Glomerular visceral epithelial cell (primary cell): Measurements from ENCODE around the gene HS6ST2.

Experiments
- DNase-seq: peaks from one replicate; pipeline ENCODE4 v3.0.0-alpha.2; 2016; ENCODE audit errors: extremely low spot score

The HS6ST2 gene

DNA sequence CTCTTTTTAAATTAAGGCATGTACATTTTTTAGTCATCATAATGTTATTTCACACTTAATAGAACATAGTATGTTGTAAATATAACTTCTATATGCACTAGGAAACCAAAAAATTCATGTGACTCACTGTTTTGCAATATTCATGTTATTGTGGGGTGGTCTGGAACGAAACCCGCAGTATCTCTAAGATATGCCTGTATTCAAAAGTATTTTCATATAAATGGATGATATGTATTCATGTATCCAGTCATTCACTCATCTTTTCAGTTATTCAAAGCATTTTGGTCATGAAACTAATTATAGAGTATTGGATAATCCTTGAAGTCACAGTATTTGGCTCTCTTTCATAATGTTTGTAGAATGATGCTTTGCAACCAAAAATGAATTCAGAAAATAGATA lies 168.1 kb downstream of the HS6ST2 start:
- no peak for DNase-seq

DNA sequence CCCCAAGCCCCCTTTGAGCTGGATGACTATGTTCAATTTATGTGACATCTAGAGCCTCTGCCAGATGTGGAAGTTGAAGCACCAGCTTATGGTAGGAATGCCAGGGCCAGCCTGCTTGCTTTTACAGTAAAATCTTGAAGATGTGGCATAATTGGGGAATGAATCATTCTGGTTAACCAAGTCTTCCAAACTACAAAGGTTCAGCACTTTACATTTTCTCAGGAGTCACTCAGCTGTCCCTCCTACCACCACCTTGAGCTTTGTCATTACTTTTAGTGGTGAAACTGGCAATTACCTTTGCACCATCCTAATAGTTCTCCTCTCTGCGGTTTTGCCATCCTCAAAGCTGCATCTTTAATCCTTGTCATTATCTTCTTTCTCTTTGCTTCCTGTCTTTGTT lies 172.2 kb downstream of the HS6ST2 start:
- DNase-seq = no peak

DNA sequence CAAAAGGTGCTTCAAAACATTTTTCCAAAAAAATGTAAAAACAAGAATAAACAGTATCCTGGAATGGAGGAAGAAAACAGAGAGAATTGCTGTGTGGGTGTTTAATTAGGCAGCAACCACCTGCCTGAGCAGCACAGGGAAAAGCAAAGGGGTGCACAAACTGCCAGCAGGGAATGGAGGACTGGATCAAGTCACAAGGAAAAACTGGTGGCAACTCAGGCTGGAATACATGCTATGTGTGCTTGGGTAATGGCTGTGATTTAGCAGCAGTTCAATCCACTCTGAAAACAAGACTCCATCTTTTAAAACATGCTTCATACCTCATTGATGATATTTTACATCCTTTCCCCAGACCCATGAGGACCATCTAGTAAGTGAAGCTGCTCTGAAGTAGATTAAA lies 179.5 kb downstream of the HS6ST2 start:
- DNase-seq = no peak

DNA sequence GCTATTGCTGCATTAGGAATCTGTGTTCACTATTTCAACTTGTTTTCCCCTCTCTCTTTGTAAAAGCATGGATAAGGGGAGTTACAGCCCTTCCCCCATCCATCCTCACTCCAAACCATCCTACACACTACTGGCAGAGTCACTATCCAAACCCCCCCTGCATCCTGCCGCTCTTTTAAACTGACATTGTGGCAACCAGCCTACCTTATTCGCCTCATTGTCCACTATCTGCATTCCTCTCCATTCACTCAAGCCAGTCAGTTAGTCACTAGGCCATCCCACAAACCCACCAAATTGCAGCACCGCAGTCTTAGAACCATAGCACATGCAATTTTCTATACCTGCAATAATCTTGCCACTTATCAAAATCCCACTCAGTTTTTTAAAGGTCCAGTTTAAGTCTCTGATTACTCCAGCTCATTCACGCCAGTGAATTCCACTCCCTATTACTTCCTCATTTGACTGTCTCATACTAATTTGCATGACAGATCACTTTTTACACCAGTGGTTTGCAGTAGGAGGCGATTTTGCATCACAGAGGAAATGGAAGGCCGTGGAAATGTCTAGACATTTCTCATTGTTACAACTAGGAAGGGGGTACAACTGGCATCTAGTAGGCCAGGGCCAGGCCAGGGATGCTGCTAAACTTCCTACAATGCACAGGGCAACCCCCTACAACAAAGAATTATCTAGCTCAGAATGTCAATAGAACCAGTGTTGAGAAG lies 181.8 kb downstream of the HS6ST2 start:
- DNase-seq = no peak

DNA sequence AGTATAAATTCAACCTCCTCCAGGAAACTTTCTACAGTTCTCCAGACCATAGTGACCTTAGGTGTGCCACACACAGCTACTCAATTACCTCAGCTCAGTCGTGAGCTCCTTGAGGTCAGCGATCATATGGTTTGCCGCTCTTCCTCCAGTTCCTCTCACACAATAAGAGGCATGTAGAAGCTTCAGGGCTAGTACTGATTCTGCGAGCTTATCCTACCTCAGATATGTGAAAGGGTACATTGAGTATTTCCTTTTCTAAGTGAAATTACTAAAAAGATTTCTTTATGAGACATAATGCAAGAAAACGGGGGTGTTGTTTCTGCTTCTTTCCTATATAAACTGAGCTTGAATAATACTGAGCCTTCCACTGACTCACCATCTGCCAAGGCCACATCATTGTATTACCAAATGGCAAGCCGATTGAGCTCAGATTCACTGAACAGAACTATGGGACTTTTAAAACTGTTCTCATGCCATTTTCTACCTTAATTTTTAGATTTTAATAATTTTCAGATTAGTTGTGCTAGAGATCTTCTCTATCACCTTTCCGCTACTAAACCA lies 183.1 kb downstream of the HS6ST2 start:
- DNase-seq = no peak

DNA sequence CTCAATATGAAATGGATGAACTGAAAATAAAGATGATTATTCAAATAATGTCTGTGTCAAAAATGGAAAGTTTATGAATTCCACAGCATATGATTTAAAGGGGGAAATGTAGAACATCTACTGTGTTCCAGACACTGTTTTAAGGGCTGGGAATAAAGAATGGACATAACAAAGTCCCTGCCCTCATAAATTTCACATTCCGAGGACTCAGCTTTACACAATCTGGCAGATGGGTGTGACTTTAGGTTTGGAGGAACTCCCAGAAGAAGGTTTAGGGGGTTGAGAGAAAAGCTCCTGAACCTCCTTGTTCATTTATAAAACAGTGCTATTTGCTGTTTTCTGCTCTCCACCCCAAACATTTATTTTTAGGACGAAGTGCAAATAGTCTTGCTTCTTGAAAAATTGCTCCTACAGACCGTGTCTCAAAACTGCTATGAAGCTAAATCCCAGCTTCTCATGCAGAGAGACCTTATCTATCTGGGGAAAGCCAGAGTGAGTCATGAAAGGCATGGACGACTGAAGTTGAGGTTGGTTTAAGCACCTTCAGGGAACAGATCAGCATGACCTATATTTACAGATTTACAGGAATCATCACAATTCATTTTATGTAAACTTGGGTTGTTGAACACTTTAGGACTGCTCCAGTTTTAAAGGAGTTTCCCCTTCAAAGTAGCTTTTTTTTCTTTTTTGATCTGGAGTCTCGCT lies 184.3 kb downstream of the HS6ST2 start:
- DNase-seq = no peak

DNA sequence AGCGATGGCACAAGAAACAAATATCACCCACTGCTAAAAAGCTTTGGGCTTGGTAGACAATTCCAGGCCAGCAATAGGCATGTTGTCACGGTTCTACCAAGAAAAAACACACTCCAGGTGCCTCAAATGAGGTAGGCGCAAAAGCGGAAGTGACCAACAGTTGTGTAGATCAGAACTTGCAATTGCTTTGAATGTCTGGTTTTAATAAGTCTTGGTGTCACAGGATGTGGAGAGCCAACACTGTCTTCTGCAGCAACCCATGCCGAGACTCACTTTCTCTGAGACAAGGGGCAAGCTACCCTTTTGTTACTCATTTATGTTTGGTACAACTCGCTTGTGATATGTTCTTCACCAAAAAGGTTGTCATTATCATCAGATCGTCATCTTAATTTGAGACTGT lies 188.8 kb downstream of the HS6ST2 start:
- no peak for DNase-seq

DNA sequence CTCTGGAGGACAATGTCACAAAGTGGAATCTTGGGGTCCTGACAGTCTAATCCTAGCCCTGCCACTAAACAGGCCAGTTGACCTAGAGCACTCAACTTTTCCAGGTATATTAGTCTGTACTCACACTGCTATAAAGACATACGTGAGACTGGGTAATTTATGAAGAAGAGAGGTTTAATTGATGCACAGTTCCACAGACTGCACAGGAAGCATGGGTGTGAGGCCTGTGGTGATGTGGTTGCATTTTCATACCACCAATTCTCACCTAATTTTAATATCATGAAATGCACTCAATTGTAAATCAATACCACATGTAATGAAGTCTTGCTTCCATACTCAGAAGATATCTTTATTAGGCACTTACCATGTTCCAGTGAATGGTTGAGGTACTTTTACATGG lies 192.0 kb downstream of the HS6ST2 start:
- DNase-seq = no peak

DNA sequence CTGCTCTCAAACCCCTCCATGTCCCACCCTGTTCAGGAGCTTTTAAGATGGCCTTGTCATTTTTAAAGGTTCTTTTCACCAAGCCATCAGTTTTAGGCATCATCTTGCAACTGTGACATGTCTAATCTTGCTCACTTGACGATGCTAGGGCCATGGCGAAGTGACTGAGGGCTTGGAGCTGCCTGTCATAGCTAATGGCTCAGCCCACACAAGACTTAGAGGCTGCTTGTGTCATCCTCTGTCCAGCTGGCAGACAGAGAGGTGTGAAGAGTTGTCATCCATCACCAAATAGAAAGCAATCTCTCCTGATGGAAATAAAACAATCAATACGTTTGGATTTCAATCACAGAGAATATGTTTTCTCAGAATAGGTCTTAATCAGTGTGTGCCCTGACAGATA lies 194.9 kb downstream of the HS6ST2 start:
- no peak for DNase-seq

DNA sequence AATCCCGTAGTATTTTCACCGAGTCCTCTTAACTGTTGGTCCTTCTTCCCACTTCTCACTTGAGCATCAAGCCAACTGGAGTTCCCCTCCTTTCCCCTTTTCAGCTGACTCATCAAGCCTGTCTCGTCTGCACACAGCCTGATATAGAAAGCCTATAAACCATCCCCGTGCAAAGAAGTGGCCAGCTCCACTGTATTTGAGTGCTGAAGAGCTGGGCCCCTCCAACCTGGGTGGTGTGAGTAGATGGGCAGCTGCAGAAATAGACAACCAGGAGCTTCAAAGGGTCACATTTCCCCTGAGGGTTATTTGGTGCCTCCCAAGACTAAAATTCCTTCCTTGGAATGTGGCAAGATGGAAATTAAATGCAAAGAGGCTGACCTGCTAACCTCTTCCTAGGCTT lies 199.7 kb downstream of the HS6ST2 start:
- DNase-seq = no peak

DNA sequence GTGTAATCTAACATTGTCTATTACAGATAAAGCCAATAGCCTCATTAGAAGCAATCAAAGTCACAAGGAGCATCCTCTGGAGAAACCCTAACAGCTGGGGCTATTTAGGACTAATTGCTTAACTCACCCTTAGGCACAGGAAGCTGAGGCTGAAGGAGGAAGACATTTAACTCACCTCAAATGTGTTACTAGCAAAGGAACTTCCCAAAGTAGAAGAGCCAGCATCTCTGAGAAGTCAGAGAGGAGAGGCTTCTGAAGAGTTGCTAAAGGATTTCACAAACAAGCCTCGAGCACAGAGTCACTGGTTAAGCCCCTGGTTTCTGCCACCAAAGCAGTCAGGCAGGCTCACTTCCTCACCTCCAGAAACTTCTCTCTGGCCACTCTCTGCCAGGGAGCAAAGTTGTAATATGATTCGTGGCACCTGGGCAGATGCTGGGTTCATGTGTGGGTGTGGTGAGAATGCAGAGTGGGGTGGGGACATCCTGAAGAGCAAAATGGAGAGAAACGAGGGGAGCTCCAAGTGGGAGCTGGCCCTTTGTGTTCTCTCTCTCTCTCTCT lies 201.3 kb downstream of the HS6ST2 start:
- DNase-seq = no peak

DNA sequence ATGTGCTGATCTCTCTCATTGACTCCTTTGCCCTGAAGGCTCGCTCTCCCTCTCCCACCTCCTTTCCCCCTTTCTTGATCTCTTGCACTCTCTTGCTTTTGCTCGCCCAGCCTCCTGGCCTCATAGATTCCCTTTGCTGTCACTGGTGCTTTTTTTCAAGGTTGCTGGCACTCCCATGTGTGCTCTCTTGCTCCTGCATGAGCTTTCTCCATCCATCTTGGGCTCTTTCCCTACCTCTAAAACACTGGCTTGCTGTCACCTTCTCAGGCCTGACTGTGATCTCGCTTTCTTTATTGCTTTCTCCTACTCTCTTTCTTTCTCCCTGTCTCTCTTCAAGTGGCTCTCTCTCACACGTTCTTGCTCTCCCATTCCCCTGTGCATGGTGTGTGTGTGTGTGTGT lies 202.0 kb downstream of the HS6ST2 start:
- no peak for DNase-seq

DNA sequence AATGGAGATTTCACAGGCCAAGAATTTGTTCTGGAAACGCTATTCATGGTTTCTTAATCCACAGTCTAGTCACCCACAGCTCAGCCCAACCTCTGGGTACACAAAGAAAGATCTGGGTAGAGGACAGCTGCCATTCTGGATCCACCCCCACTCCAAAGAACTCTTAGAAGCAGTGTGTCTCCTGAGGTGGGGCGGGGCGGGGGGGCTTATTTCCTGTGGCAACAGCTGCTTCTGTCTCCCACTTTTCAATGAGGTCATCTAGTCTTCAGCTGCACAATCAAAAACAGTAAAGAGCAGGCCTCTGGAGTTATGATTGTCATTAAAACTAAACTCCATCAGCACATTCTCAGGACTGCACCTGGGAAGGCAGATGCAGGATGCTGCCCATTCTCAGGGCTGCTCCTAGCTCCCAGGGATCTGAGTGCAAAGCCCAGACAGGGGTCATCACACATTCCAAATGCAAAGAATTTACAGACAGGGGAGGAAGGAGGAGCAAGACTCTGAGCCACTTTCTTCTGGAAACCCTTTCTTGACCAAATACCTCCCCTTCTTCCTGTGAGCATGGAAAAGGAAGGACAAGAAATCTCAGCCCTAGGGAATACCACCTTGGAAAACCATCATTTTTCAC lies 207.3 kb downstream of the HS6ST2 start:
- no peak for DNase-seq

DNA sequence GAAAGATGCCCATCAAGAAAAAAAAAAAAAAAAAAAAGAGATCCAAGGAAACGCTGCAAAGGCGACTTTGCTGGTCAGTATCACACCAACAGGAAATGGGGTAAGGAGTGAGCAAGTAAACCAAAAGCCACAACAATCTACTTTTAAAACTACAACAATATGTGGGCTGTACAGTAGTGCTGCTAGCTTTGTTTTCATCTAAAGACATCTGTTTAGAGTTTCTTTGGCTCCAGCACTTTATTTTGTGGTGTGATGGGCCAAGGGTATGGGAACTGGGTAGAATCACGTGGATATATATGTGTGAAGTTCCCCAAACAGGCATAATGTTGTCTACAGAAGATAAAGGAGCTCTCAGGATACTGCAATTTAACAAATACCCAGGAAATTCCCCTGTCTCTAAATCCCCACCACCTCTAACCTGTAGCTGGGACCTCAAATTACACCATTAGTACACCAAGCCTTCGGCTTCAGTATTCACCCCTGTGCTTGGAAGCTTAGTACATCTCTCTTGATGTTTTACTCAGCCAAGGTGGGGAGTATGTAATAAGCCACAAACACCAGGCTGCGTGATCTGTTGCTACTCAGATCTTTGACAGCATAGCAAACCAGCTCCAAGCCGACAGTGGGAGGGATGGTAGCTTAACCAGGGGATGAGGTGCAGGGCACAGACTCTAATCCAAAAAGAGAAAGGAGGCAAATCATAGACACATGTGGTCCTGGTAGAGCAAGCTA lies 207.9 kb downstream of the HS6ST2 start:
- DNase-seq = no peak

DNA sequence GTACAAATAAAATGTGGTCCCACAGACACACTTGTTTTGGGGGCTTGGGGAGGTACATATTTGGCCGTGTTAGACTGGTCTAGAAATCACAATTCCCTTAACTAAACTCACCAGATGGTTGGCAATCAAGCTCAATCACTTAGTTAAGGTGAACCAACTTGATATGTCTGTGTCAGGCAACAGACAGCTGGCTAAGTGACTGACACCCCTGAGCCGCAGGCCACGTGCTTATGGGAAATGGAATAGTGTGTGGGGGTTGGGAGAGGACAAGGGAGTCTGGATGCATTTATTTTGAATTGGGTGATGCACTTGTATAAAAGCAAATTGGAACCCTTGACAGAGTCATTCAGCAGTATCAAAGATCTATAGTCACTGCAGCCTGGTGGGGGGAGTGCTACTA lies 209.0 kb downstream of the HS6ST2 start:
- no peak for DNase-seq

DNA sequence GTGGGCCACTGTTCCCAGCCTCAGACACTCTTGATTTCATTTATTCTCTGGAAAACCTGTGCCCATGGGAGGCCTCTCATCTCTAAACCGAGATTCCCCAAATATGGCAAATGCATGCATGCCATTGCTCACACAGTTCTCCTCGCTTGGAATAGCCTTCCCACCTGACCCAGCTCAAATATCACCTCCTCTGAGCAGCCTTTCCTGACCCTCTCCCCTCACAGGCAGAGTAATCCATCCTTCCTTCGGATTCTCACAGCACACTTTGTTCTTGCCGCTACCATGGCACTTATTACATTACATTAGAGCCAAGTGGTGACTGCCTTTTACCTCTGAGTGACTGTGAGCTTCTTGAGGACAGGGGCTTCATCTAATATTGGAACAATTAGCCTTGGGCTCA lies 209.5 kb downstream of the HS6ST2 start:
- DNase-seq = no peak

DNA sequence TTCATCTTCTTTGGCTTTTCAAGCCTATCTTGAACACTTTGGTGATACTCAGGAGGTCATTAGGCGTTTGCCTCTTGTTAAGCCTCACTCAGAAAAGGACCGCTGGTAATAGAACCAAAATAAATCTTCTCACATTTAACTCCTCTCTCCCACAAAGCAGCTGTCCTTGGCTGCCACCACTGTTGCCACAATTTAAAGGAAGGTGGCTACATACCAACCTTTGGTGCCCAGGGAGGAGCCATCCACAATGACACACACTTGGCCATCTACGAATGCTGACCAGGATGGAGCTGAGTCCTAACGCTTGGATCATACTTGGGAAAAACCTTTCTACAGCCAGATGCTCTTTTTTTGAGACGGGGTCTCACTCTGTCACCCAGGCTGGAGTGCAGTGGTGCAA lies 210.2 kb downstream of the HS6ST2 start:
- DNase-seq = no peak

DNA sequence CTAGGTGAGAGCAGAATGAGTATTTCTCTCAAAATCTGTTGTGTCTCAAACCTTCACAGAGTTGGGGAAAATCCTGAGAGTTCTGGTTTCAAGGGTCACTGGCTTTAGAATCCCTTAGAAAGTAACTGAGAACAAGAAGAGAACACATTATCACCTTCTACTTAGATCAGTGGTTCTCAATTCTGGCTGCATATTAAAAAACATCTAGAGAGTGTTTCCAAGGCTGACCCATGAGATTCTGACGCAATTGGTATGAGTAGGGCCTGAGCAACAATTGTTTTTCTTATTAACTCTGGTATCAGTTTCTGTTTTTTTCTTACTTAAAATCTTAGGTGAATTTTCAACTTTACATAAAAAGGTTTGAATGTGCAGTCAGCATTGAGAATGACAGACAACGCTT lies 212.8 kb downstream of the HS6ST2 start:
- no peak for DNase-seq

DNA sequence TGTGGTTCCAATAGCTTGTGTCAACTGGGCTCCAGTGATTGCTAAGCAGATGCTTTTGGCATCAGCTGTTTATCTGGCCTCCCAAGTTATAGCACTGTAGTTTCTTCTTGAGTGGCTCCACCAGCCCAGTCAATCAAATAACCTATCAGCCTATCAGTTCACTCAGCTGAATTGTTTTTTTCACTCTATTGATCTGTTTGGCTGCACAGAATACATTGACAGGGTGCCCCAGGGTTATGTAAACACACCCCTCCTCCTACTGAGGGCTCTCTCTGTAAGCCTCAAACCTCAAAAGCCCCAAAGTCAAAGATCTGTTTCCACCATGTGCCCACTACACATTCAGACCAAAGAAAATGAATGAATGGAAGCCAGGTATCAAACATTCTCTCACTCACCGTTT lies 214.0 kb downstream of the HS6ST2 start:
- DNase-seq = no peak

DNA sequence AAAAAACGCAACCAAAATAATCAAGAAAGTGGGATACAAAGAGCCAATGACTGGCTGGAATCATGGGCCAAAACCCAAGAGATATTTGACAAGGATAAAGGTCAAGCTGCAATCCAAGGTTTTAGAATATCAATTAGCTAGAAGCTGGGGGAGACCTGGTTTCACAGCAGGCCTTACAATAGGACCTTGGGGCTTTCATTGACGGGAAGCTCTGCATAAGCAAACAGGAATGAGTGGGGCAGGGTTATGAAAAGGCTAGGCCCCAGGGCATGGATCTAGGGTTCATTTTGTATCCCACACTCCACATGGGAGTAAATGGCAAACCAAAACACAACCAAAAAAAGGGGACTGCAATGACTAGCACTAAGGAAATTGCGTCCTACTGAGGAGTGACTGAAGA lies 215.3 kb downstream of the HS6ST2 start:
- no peak for DNase-seq

DNA sequence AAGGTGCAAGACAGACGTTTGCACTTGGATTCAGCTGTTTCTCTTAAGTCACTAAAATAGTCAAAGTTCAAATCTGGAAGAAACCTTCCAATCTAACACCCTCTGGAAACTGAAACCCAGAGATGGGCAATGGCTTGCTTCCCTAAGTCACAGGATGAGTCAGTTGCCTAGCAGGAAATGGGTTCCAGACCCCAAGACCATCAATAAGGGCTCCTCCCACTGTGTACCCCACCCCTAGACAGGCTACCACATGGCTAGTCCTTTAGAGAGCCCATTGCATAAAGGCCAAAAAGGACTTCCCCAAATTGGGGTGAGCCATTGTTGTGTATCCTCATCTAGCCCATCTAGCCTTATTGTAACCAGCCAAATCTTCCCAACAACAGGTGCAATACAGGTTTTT lies 216.2 kb downstream of the HS6ST2 start:
- DNase-seq = no peak

DNA sequence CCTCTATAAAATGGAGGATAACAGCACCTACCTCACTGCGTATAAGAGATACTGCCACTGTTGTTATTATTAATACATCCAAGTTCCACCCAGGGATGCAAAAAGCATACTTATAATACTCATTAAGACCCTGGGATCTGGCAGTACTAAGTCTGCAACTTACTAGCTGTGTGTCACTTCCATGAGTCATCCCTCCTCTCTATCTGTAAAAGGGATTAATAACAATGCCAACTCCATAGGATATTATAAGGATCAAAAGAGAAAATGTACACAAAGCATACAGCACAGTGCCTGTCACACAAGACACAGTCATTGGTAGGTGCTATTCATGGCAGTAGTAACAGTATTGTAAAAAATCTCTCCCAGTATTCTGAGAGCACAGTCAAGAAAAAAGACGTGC lies 216.7 kb downstream of the HS6ST2 start:
- no peak for DNase-seq
